Muscle of leg (tissue), 11 donors: ENCODE data around the gene CGN. TPM values are rescaled to one million over a fixed set of nuclear protein-coding genes. Genes with fewer than 3 reads are reported as not detected.
A peak's percentile ranks its signal among the peaks of the same experiment; 100 is the strongest.

ENCODE experiments used
- DNase-seq: peaks from one replicate; pipeline ENCODE4 v3.0.0; 2013
- H3K27ac ChIP-seq: one replicate; pipeline ENCODE4 v1.5.1; 2013; ENCODE audit warnings: mild to moderate bottlenecking, low read length, control low read depth
- H3K27me3 ChIP-seq: one replicate; pipeline ENCODE4 v1.6.1; 2013; ENCODE audit warnings: low read length; ENCODE audit not compliant: control insufficient read depth, insufficient read depth
- H3K36me3 ChIP-seq: one replicate; pipeline ENCODE4 v1.6.1; 2013; ENCODE audit warnings: low read length; ENCODE audit not compliant: control insufficient read depth, insufficient read depth
- H3K4me1 ChIP-seq: one replicate; pipeline ENCODE4 v1.6.1; 2013; ENCODE audit warnings: low read length; ENCODE audit not compliant: control insufficient read depth, insufficient read depth
- H3K4me3 ChIP-seq: one replicate; pipeline ENCODE4 v1.5.1; 2013; ENCODE audit warnings: low read length, control low read depth
- H3K9me3 ChIP-seq: replicated peaks from 2 replicates; pipeline ENCODE4 v1.6.1; 2013; ENCODE audit warnings: low read depth, low read length; ENCODE audit not compliant: control insufficient read depth
- WGBS: methylation state at CpG from one replicate; pipeline ENCODE4 v1.1.5; 2013; ENCODE audit warnings: missing lambda C conversion rate; ENCODE audit not compliant: insufficient coverage; 5-methylcytosine and 5-hydroxymethylcytosine counted together
- polyA plus RNA-seq, 8 donors: library from polyadenylated mRNA; unstranded; fragments of 120-200 nt; gene quantifications; one replicate each; pipeline versions ENCODE4 v1.2.1 to v1.2.3, GENCODE V29; 2013; ENCODE audit warnings: inconsistent platforms in 1 of 8, low replicate concordance in 1 of 8; ENCODE audit not compliant: insufficient read length in 8 of 8, insufficient read depth in 1 of 8
- total RNA-seq: library from RNA; stranded (reverse); fragments of 120-200 nt; gene quantifications from one replicate; pipeline ENCODE4 v1.2.4, GENCODE V29; 2013

CGN gene
- total and polyA plus RNA-seq, 9 donors = 0.31 to 6.4 (median 0.83) TPM

- Histone ChIP-seq H3K4me3 (no peak overlapping the region), H3K36me3 (peaks cover 7% of the 10 kb centered on the region), H3K9me3 (no peaks in the 10 kb centered on the region), H3K4me1 (peaks cover 54% of the 10 kb centered on the region), H3K27me3 (no peaks in the 10 kb centered on the region), H3K27ac (peak overlapping the region; percentile 63)
- DNase-seq = peak; percentile 87
- no CpG with 5 or more reads among the region's 1 CpG for WGBS
These were observed 74.4 kb downstream of the CGN start for GRCh38 chr1:151585622-151586021.

Other genes starting within 250 kb of the CGN start
- 8.5 TPM for gene ZNF687, start 229.1 kb upstream of the CGN start, total RNA-seq
- gene ZNF687, start 229.1 kb upstream of the CGN start, polyA plus RNA-seq = 10 to 100 TPM; 11.1 to 14.8 (median 13.7) TPM
- 31.4 TPM for gene PI4KB, start 184.0 kb upstream of the CGN start, total RNA-seq
- gene PI4KB, start 184.0 kb upstream of the CGN start, polyA plus RNA-seq = 10 to 100 TPM; 43.6 to 59.1 (median 51.9) TPM
- 28.1 TPM for gene RFX5, start 164.1 kb upstream of the CGN start, total RNA-seq
- gene RFX5, start 164.1 kb upstream of the CGN start, polyA plus RNA-seq = 10 to 100 TPM; 20.2 to 30.3 (median 24.6) TPM
- 31.2 TPM for gene SELENBP1, start 138.7 kb upstream of the CGN start, total RNA-seq
- 10 to 100 TPM; 28.2 to 50.1 (median 37.6) TPM for gene SELENBP1, start 138.7 kb upstream of the CGN start, polyA plus RNA-seq
- 211 TPM for gene PSMB4, start 111.8 kb upstream of the CGN start, total RNA-seq
- gene PSMB4, start 111.8 kb upstream of the CGN start, polyA plus RNA-seq = 100 to 1,000 TPM; 158 to 193 (median 184) TPM
- gene POGZ, start 51.9 kb upstream of the CGN start, total RNA-seq = 37.7 TPM
- gene POGZ, start 51.9 kb upstream of the CGN start, polyA plus RNA-seq = 10 to 100 TPM; 45.3 to 66.0 (median 52.1) TPM
- gene TUFT1, start 28.9 kb downstream of the CGN start, total RNA-seq = 6.2 TPM
- gene TUFT1, start 28.9 kb downstream of the CGN start, polyA plus RNA-seq = 1 to 10 TPM; 6.0 to 9.6 (median 7.3) TPM
- gene SNX27, start 100.7 kb downstream of the CGN start, total RNA-seq = 22.3 TPM
- gene SNX27, start 100.7 kb downstream of the CGN start, polyA plus RNA-seq = 10 to 100 TPM; 15.7 to 21.4 (median 18.6) TPM
- gene CELF3, start 205.4 kb downstream of the CGN start, total RNA-seq = 0.04 TPM
- gene CELF3, start 205.4 kb downstream of the CGN start, polyA plus RNA-seq = 1 to 10 TPM in 2 of 8 donors, under 1 TPM in 6; 0.43 to 2.0 (median 0.74) TPM
- 2.7 TPM for gene RIIAD1, start 210.1 kb downstream of the CGN start, total RNA-seq
- 1 to 10 TPM in 5 of 8 donors, under 1 TPM in 2, not detected in 1; 0.59 to 3.4 (median 1.4) TPM for gene RIIAD1, start 210.1 kb downstream of the CGN start, polyA plus RNA-seq